Endothelial cell of umbilical vein (primary cell): ENCODE data around the gene PNLIPRP1.

ENCODE experiments used
- CTCF ChIP-seq, 2 donors: IDR thresholded peaks; 1 replicate in 1 of 2; 2 replicates in 1 of 2; pipeline ENCODE4 v1.5.1; 2011; ENCODE audit warnings: low read length in 2 of 2, mild to moderate bottlenecking in 2 of 2, moderate library complexity in 2 of 2, control low read depth in 1 of 2, inconsistent platforms in 1 of 2, low read depth in 1 of 2; ENCODE audit not compliant: insufficient read depth in 1 of 2; ENCODE audit errors: extremely low read depth in 1 of 2
- FOS ChIP-seq: IDR thresholded peaks from 2 replicates; pipeline ENCODE4 v1.6.1; 2011; ENCODE audit warnings: mild to moderate bottlenecking, low read length, moderate library complexity, borderline replicate concordance; ENCODE audit not compliant: insufficient read depth
- JUN ChIP-seq: IDR thresholded peaks from 2 replicates; pipeline ENCODE4 v1.6.1; 2011; ENCODE audit warnings: borderline replicate concordance, low read depth; ENCODE audit not compliant: insufficient read length, insufficient read depth
- POLR2A ChIP-seq: IDR thresholded peaks from 2 replicates; pipeline ENCODE4 v1.6.1; 2012; ENCODE audit warnings: low read depth, mild to moderate bottlenecking, control low read depth, low read length
- POLR2AphosphoS5 ChIP-seq: IDR thresholded peaks from 2 replicates; pipeline ENCODE4 v1.6.1; 2012; ENCODE audit warnings: low read depth, mild to moderate bottlenecking, control low read depth, low read length, moderate library complexity; ENCODE audit not compliant: insufficient read depth

- TF ChIP-seq POLR2A = no peak
- TF ChIP-seq CTCF (IDR thresholded peaks at IDR 0.05; ENCODE audit: extremely low read depth in 1 of 2, insufficient read depth in 1 of 2, low read depth in 1 of 2, low read length in 2 of 2) = no peak
- no peak for TF ChIP-seq POLR2AphosphoS5
- TF ChIP-seq JUN = no peak
- TF ChIP-seq FOS = no peak
Measured at GRCh38 chr10:116636385-116636784, 45.6 kb downstream of the PNLIPRP1 start.
